ENCODE data around the gene TCF12. TPM values are rescaled to one million over a fixed set of nuclear protein-coding genes. Genes with fewer than 3 reads are reported as not detected.

The TCF12 gene
- total RNA-seq, 1 donor from 2014 or later, result 123 TPM

DNA sequence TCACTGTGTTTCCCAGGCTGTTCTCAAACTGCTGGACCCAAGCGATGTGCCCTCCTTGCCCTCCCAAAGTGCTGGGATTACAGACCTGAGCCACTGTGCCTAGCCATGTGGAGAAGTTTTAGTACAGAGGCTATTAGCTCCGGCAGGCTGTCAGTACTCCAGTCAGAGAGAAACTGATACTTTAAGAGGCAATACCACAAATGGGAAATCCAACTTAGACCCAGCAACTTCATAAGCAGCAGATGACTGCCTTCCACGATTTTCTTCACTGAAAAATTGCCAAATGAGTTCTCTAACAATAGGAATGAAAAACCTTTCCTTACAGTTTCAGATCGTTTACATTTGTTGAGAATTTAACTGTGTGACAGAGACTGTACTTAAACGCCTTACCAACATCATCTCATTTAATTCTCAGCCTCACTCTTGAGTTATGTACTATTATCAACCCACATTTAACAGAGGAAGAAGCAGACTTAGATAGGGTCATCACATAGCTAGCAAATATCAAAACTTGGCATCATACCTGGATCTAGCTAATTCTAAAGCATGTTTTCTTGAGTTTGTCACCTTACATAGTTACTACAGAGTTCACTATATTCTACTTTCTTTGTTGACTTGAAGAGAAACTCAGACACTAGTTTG, 127.4 kb downstream of the TCF12 start:
- Mint-ChIP-seq H3K9me3 (ENCODE audit: unreplicated experiment) (no peaks in the 10 kb centered on the region), H3K27ac (ENCODE audit: unreplicated experiment) (no peak overlapping the region), H3K4me1 (ENCODE audit: unreplicated experiment) (peaks cover 8% of the 10 kb centered on the region), H3K36me3 (ENCODE audit: low read depth, unreplicated experiment) (no peaks in the 10 kb centered on the region), H3K27me3 (ENCODE audit: unreplicated experiment) (no peaks in the 10 kb centered on the region), H3K4me3 (ENCODE audit: unreplicated experiment) (no peak overlapping the region)
- TF ChIP-seq, protein P1, sequence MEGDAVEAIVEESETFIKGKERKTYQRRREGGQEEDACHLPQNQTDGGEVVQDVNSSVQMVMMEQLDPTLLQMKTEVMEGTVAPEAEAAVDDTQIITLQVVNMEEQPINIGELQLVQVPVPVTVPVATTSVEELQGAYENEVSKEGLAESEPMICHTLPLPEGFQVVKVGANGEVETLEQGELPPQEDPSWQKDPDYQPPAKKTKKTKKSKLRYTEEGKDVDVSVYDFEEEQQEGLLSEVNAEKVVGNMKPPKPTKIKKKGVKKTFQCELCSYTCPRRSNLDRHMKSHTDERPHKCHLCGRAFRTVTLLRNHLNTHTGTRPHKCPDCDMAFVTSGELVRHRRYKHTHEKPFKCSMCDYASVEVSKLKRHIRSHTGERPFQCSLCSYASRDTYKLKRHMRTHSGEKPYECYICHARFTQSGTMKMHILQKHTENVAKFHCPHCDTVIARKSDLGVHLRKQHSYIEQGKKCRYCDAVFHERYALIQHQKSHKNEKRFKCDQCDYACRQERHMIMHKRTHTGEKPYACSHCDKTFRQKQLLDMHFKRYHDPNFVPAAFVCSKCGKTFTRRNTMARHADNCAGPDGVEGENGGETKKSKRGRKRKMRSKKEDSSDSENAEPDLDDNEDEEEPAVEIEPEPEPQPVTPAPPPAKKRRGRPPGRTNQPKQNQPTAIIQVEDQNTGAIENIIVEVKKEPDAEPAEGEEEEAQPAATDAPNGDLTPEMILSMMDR (IDR thresholded peaks at IDR 0.05; ENCODE audit: unreplicated experiment), result no peak
- DNase-seq (ENCODE audit: low spot score), result no peak

DNA sequence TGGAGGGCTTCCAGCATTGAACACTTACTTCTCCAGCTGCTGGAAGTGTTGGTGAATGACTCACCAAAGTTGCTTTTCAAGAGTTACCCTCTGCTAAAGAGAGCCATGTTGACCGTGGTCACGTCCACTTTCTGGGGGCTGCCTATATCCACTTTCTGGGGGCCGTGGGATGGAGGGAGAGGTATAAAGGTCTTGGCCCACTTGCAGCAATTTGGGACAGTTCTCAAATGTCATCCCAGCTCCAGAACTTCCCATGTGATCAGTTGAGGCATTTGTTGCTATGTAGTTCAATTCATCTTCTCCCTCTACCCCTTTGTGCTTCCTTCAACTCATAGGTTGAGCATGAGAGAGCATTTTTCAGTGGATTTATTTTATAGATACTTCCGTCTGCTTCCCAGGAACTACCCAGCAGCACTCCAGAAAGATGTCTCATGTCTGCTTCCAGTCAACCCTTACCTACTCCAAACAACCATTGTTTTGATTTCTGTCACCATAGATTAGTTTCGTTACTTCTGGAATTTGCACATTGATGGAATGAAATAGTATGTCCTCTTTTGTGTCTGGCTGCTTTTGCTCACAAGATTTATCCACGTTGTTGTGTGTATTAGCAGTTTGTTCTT, 130.6 kb downstream of the TCF12 start:
- no peaks in the 10 kb centered on the region for H3K36me3 Mint-ChIP-seq (ENCODE audit: low read depth, unreplicated experiment)
- H3K27me3 Mint-ChIP-seq (ENCODE audit: unreplicated experiment), result no peaks in the 10 kb centered on the region
- no peak overlapping the region for H3K4me3 Mint-ChIP-seq (ENCODE audit: unreplicated experiment)
- H3K4me1 Mint-ChIP-seq (ENCODE audit: unreplicated experiment), result peaks cover 16% of the 10 kb centered on the region
- DNase-seq (ENCODE audit: low spot score), result no peak
- TF ChIP-seq, protein P1 (IDR thresholded peaks at IDR 0.05; ENCODE audit: unreplicated experiment), result no peak
- H3K27ac Mint-ChIP-seq (ENCODE audit: unreplicated experiment), result peak overlapping the region; percentile 49
- no peaks in the 10 kb centered on the region for H3K9me3 Mint-ChIP-seq (ENCODE audit: unreplicated experiment)

DNA sequence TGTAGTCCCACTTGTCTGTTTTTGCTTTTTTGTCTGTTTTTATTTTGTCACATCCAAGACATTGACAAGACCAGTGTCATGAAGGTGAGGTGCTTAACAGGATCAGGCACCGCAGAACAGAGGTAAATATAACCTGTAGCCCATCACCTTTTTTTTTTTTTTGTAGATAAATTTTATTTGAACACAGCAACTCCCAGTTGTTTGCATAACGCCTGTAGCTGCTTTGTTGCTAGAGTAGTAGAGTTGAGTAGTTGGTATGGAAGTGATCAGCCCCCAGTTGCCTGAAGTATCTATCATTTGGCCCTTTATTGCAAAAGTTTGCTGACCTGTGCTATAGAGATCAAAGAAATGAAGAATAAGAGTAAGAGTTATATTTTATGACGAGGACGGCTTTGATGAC, 135.0 kb downstream of the TCF12 start:
- Mint-ChIP-seq H3K4me3 (ENCODE audit: unreplicated experiment) (no peak overlapping the region), H3K27me3 (ENCODE audit: unreplicated experiment) (no peaks in the 10 kb centered on the region), H3K9me3 (ENCODE audit: unreplicated experiment) (no peaks in the 10 kb centered on the region), H3K27ac (ENCODE audit: unreplicated experiment) (no peak overlapping the region), H3K36me3 (ENCODE audit: low read depth, unreplicated experiment) (no peaks in the 10 kb centered on the region), H3K4me1 (ENCODE audit: unreplicated experiment) (peaks cover 28% of the 10 kb centered on the region)
- DNase-seq (ENCODE audit: low spot score), result no peak
- TF ChIP-seq, protein P1 (IDR thresholded peaks at IDR 0.05; ENCODE audit: unreplicated experiment), result no peak

DNA sequence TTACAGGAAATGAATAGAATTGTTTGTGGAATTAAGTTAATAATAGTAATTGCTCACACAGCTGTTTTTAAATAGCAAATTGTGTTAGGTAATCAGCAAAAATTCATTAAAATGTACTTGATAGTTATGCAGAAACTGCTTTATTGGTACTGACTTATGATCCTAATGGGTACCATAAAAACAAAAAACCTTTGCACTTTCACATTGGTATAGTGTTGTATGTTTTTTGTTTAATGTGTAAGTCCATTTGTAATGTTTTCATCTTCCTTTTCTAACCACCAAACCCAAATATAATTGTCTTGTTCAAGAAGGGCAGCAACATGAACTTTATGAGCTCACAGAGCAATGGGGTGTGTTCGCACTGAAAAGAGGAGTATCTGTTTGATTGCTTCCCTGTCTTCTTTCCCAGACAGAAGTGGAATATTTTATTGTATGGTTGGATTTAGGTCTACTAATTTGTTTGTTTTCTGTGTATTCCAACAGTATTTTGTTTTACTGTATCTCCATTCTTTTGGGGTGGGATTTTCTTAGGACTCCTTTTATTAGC, 135.8 kb downstream of the TCF12 start:
- no peak for DNase-seq (ENCODE audit: low spot score)
- TF ChIP-seq, protein P1 (IDR thresholded peaks at IDR 0.05; ENCODE audit: unreplicated experiment), result no peak
- Mint-ChIP-seq H3K4me1 (ENCODE audit: unreplicated experiment) (peaks cover 25% of the 10 kb centered on the region), H3K27ac (ENCODE audit: unreplicated experiment) (no peak overlapping the region), H3K4me3 (ENCODE audit: unreplicated experiment) (no peak overlapping the region), H3K27me3 (ENCODE audit: unreplicated experiment) (no peaks in the 10 kb centered on the region), H3K9me3 (ENCODE audit: unreplicated experiment) (no peaks in the 10 kb centered on the region), H3K36me3 (ENCODE audit: low read depth, unreplicated experiment) (no peaks in the 10 kb centered on the region)

DNA sequence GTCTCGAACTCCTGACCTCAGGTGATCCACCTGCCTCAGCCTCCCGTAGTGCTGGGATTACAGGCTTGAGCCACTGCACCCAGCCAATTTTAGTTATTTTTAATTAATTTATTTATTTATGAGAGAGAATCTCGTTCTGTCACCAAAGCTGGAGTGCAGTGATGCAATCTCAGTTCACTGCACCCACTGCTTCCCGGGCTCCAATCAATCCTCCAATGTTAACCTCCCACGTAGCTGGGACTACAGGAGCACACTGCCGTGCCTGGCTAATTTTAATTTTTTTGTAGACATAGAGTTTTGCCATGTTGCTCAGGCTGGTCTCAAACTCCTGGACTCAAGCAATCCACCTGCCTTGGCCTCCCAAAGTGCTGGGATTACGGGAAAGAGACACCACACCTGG, 137.9 kb downstream of the TCF12 start:
- peaks cover 30% of the 10 kb centered on the region for H3K4me1 Mint-ChIP-seq (ENCODE audit: unreplicated experiment)
- H3K9me3 Mint-ChIP-seq (ENCODE audit: unreplicated experiment), result no peaks in the 10 kb centered on the region
- no peaks in the 10 kb centered on the region for H3K36me3 Mint-ChIP-seq (ENCODE audit: low read depth, unreplicated experiment)
- DNase-seq (ENCODE audit: low spot score), result no peak
- H3K27ac Mint-ChIP-seq (ENCODE audit: unreplicated experiment), result no peak overlapping the region
- TF ChIP-seq, protein P1 (IDR thresholded peaks at IDR 0.05; ENCODE audit: unreplicated experiment), result no peak
- no peak overlapping the region for H3K4me3 Mint-ChIP-seq (ENCODE audit: unreplicated experiment)
- H3K27me3 Mint-ChIP-seq (ENCODE audit: unreplicated experiment), result no peaks in the 10 kb centered on the region
